WTC11 (cell line): Measurements from ENCODE around the gene AARS1. TPM values are rescaled to one million over a fixed set of nuclear protein-coding genes. Genes with fewer than 3 reads are reported as not detected.
"Not testable (repeated sequence)": the region's sequence is repeated elsewhere in the genome, so short reads cannot be mapped to it uniquely, and the experiment has no call there.

Experiments used
- ATAC-seq: fragments of 200-7000 bp; cut with Tn5 transposase; 2 replicates; pipeline ENCODE4 v1.10.0; 2021; ENCODE audit warnings: mild to moderate bottlenecking, moderate library complexity
- CTCF ChIA-PET: fragments of 300-600 bp; sonication (Branson Sonifier 250); formaldehyde crosslinking; loops from one replicate; lab custom pipeline; 2021; ENCODE audit warnings: antibody characterized with exemption; lab: Charles Lee
- POLR2A ChIA-PET: fragments of 350-600 bp; sonication (Branson Sonifier 250); formaldehyde crosslinking; loops from one replicate; lab custom pipeline; 2021; ENCODE audit warnings: antibody characterized with exemption; lab: Charles Lee
- DNase-seq: peaks from one replicate; pipeline ENCODE4 v3.0.0; 2021; ENCODE audit warnings: low spot score
- H3K27ac Mint-ChIP-seq: 2 replicates; pipeline ENCODE4 v1.8.0; 2021; ENCODE audit warnings: mixed read lengths
- H3K27me3 Mint-ChIP-seq: 2 replicates; pipeline ENCODE4 v1.8.0; 2021; ENCODE audit warnings: low read depth, mild to moderate bottlenecking, moderate library complexity, mixed read lengths
- H3K36me3 Mint-ChIP-seq: 2 replicates; pipeline ENCODE4 v1.8.0; 2021; ENCODE audit warnings: mixed read lengths
- H3K4me1 Mint-ChIP-seq: 2 replicates; pipeline ENCODE4 v1.8.0; 2022; ENCODE audit warnings: mixed read lengths
- H3K4me3 Mint-ChIP-seq: 2 replicates; pipeline ENCODE4 v1.8.0; 2021; ENCODE audit warnings: mild to moderate bottlenecking, moderate library complexity, mixed read lengths
- H3K9me3 Mint-ChIP-seq: 2 replicates; pipeline ENCODE4 v1.8.0; 2021; ENCODE audit warnings: mixed read lengths
- ATF1 ChIP-seq: sonication (generic); formaldehyde crosslinking; IDR thresholded peaks from 2 replicates; pipeline ENCODE4 v1.8.1; 2023; ENCODE audit warnings: mild to moderate bottlenecking, moderate library complexity, missing genetic modification reagents
- ATF6 ChIP-seq: sonication (generic); formaldehyde crosslinking; IDR thresholded peaks from 2 replicates; pipeline ENCODE4 v1.8.1; 2023; ENCODE audit warnings: mild to moderate bottlenecking, missing genetic modification reagents
- CTCF ChIP-seq: fragments of 200-600 bp; IDR thresholded peaks from 2 replicates; pipeline ENCODE4 v1.8.0; 2022; ENCODE audit warnings: antibody characterized with exemption
- E2F5 ChIP-seq: sonication (generic); formaldehyde crosslinking; IDR thresholded peaks from 2 replicates; pipeline ENCODE4 v1.8.1; 2022; ENCODE audit warnings: mild to moderate bottlenecking, moderate library complexity, missing genetic modification reagents
- ELF4 ChIP-seq: sonication (generic); formaldehyde crosslinking; IDR thresholded peaks from 2 replicates; pipeline ENCODE4 v1.8.1; 2022; ENCODE audit warnings: low read depth, mild to moderate bottlenecking, moderate library complexity, missing genetic modification reagents
- EMX1 ChIP-seq: fragments of 250-450 bp; sonication (Bioruptor Pico); IDR thresholded peaks from 2 replicates; pipeline ENCODE4 v1.8.0; 2021; ENCODE audit warnings: mild to moderate bottlenecking
- ETV6 ChIP-seq: sonication (generic); formaldehyde crosslinking; IDR thresholded peaks from 2 replicates; pipeline ENCODE4 v1.8.1; 2022; ENCODE audit warnings: mild to moderate bottlenecking, missing genetic modification reagents
- FOXJ3 ChIP-seq: sonication (generic); formaldehyde crosslinking; IDR thresholded peaks from 2 replicates; pipeline ENCODE4 v1.9.0; 2021; ENCODE audit warnings: missing genetic modification reagents, mild to moderate bottlenecking, borderline replicate concordance
- FOXK1 ChIP-seq: sonication (generic); formaldehyde crosslinking; IDR thresholded peaks from 2 replicates; pipeline ENCODE4 v1.8.0; 2022; ENCODE audit warnings: mild to moderate bottlenecking, moderate library complexity, missing genetic modification reagents
- NR1H2 ChIP-seq: sonication (generic); formaldehyde crosslinking; IDR thresholded peaks from 2 replicates; pipeline ENCODE4 v1.9.0; 2021; ENCODE audit warnings: mild to moderate bottlenecking, moderate library complexity, missing genetic modification reagents
- PRDM15 ChIP-seq: sonication (generic); formaldehyde crosslinking; IDR thresholded peaks from 2 replicates; pipeline ENCODE4 v1.8.0; 2022; ENCODE audit warnings: missing genetic modification reagents
- SMAD4 ChIP-seq: sonication (generic); formaldehyde crosslinking; IDR thresholded peaks from 2 replicates; pipeline ENCODE4 v1.8.0; 2022; ENCODE audit warnings: mild to moderate bottlenecking, missing genetic modification reagents
- STAT6 ChIP-seq: sonication (generic); formaldehyde crosslinking; conservative IDR thresholded peaks from 2 replicates; pipeline ENCODE4 v1.8.1; 2023; ENCODE audit warnings: mild to moderate bottlenecking, low read depth, missing genetic modification reagents, moderate library complexity
- ZNF263 ChIP-seq: sonication (generic); formaldehyde crosslinking; IDR thresholded peaks from 2 replicates; pipeline ENCODE4 v1.8.1; 2022; ENCODE audit warnings: low read depth, mild to moderate bottlenecking, moderate library complexity, missing genetic modification reagents
- ZNF512 ChIP-seq: sonication (generic); formaldehyde crosslinking; IDR thresholded peaks from 2 replicates; pipeline ENCODE4 v1.8.1; 2022; ENCODE audit warnings: missing genetic modification reagents, borderline replicate concordance
- total RNA-seq: library from RNA; stranded (reverse); gene quantifications from 3 replicates; pipeline ENCODE4 v1.2.3, GENCODE V29; 2021

Gene AARS1
- total RNA-seq, 1 experiment from 2014 or later, result 214 TPM

- H3K4me1 Mint-ChIP-seq, ATAC-seq, DNase-seq, H3K9me3 Mint-ChIP-seq, H3K27me3 Mint-ChIP-seq: not testable (repeated sequence)
- ChIA-PET CTCF (interaction anchor here (0.7 to 3.9 kb wide), 3 partner anchors 20 to 60 kb away, joined by 3 to 26 read pairs (median 15); partner anchors contain the start of genes DDX19A and EXOSC6), POLR2A (interaction anchor here (0.6 to 3.4 kb wide), 5 partner anchors 12 to 92 kb away, joined by 3 to 26 read pairs (median 6); partner anchors contain the start of genes DDX19B and EXOSC6)
- peak; percentile 46; the same call in 1 of the 2 replicates for TF ChIP-seq EMX1 (CRISPR knock-in tag)
- Mint-ChIP-seq H3K36me3 (peaks cover 30% of the 10 kb centered on the region), H3K27ac (peak overlapping the region; percentile 53; the same call in 1 of the 2 replicates), H3K4me3 (peak overlapping the region; percentile 94)
Observed at GRCh38 chr16:70287304-70287971, 1.9 kb downstream of the AARS1 start.

- Mint-ChIP-seq H3K36me3 (peaks cover 75% of the 10 kb centered on the region), H3K9me3 (peaks cover 4% of the 10 kb centered on the region), H3K27me3 (no peaks in the 10 kb centered on the region), H3K27ac (no peak overlapping the region), H3K4me1 (no peaks in the 10 kb centered on the region), H3K4me3 (no peak overlapping the region)
- ChIA-PET POLR2A (no interaction called here), CTCF (no interaction called here)
- DNase-seq, result no peak
- TF ChIP-seq NR1H2 (CRISPR knock-in tag) (no peak), PRDM15 (no peak), FOXK1 (no peak), E2F5 (no peak), ZNF512 (CRISPR knock-in tag) (no peak), SMAD4 (no peak), STAT6 (CRISPR knock-in tag) (no peak), CTCF (no peak), ETV6 (CRISPR knock-in tag) (no peak), FOXJ3 (CRISPR knock-in tag) (no peak), ATF1 (CRISPR knock-in tag) (no peak), ELF4 (CRISPR knock-in tag) (no peak), ATF6 (CRISPR knock-in tag) (no peak), ZNF263 (no peak)
- ATAC-seq, result no peak
Observed at GRCh38 chr16:70276392-70276791, 12.9 kb downstream of the AARS1 start.
